HUES6 (cell line): ENCODE results near the gene VCP.

Source experiments
- H3K27ac ChIP-seq: 2 replicates; pipeline ENCODE4 v1.7.0; 2013; ENCODE audit warnings: low read depth, mild to moderate bottlenecking, low read length, inconsistent platforms
- H3K27me3 ChIP-seq: 2 replicates; pipeline ENCODE4 v1.6.1; 2013; ENCODE audit warnings: low read length; ENCODE audit not compliant: control insufficient read depth, insufficient read depth
- H3K36me3 ChIP-seq: 2 replicates; pipeline ENCODE4 v1.6.1; 2013; ENCODE audit warnings: low read length; ENCODE audit not compliant: control insufficient read depth, insufficient read depth
- H3K4me1 ChIP-seq: 2 replicates; pipeline ENCODE4 v1.6.1; 2013; ENCODE audit warnings: low read length; ENCODE audit not compliant: control insufficient read depth, insufficient read depth
- H3K4me3 ChIP-seq: 2 replicates; pipeline ENCODE4 v1.5.1; 2013; ENCODE audit warnings: low read depth, low read length
- H3K9ac ChIP-seq: one replicate; pipeline ENCODE4 v1.6.1; 2013; ENCODE audit warnings: mild to moderate bottlenecking, low read length
- H3K9me3 ChIP-seq: 2 replicates; pipeline ENCODE4 v1.6.1; 2013; ENCODE audit warnings: low read depth, low read length; ENCODE audit not compliant: control insufficient read depth, insufficient read depth

VCP gene

DNA sequence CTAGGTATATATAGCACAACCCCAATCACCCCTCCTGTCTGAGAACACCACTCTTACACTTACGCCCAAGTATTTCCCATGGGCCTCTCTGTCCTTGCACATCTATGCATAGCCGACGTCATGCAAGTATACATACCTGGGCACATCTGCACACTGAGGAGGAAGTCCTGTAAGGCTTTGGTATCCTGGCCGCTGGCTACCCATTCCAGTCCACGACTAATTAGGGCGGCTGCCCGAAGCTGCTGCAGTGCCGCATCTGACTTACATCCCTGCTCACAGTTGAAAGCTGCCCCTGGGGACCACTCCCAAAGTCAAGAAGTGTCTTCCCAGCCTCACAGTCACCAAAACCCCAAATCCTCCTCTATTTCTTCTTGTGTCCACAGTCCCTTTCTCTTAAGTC lies 2.4 kb upstream of the VCP start:
- peaks cover 19% of the 10 kb centered on the region for H3K4me1 ChIP-seq
- H3K9me3 ChIP-seq: no peaks in the 10 kb centered on the region
- H3K36me3 ChIP-seq: peaks cover 62% of the 10 kb centered on the region
- H3K27ac ChIP-seq: no peak overlapping the region
- no peaks in the 10 kb centered on the region for H3K27me3 ChIP-seq
- no peak overlapping the region for H3K9ac ChIP-seq
- no peak overlapping the region for H3K4me3 ChIP-seq

DNA sequence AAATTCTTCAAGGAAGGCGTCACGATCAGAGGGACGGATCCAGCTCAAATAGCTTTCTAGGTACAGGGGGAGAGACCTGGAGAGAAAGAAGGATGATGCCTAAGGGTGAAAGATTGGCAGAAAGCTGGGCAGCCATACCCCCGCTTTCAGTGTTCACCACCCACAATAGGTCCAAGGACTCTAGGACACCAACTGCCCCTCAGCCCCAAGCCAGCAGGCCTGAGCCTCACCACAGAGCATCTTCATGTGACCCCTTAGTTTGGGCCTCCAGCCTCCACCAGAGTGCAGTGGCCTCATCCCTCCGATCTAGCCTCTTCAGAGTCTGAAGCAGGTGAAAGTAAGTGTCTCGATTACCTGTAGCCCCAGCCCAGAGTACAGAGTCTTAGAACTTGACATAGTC lies 1.7 kb upstream of the VCP start:
- Histone ChIP-seq H3K9ac (no peak overlapping the region), H3K27ac (no peak overlapping the region), H3K9me3 (no peaks in the 10 kb centered on the region), H3K27me3 (no peaks in the 10 kb centered on the region), H3K4me3 (no peak overlapping the region), H3K4me1 (peaks cover 20% of the 10 kb centered on the region), H3K36me3 (peaks cover 63% of the 10 kb centered on the region)

DNA sequence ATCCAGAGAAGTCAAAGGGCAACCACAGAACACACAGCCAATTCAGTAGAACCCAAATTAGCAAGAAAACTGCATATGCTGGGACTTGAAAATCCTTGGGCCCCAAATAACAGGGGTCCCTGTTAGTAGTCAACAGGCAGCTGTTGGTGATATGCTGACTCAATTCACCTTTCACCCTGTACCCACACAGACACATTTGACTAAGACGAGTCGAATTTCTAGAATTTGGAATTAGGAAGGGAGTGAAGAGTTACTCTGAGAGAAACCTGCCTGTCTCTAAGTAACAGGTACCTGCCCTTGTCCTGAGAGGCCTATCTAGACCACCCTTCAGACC lies 821 bp upstream of the VCP start:
- H3K36me3 ChIP-seq: peaks cover 71% of the 10 kb centered on the region
- no peaks in the 10 kb centered on the region for H3K27me3 ChIP-seq
- peak overlapping the region; percentile 36 for H3K9ac ChIP-seq
- peaks cover 17% of the 10 kb centered on the region for H3K4me1 ChIP-seq
- H3K9me3 ChIP-seq: no peaks in the 10 kb centered on the region
- H3K27ac ChIP-seq: peak overlapping the region; percentile 6; the same call in 1 of the 2 replicates
- H3K4me3 ChIP-seq: peak overlapping the region; percentile 47; the same call in 1 of the 2 replicates

DNA sequence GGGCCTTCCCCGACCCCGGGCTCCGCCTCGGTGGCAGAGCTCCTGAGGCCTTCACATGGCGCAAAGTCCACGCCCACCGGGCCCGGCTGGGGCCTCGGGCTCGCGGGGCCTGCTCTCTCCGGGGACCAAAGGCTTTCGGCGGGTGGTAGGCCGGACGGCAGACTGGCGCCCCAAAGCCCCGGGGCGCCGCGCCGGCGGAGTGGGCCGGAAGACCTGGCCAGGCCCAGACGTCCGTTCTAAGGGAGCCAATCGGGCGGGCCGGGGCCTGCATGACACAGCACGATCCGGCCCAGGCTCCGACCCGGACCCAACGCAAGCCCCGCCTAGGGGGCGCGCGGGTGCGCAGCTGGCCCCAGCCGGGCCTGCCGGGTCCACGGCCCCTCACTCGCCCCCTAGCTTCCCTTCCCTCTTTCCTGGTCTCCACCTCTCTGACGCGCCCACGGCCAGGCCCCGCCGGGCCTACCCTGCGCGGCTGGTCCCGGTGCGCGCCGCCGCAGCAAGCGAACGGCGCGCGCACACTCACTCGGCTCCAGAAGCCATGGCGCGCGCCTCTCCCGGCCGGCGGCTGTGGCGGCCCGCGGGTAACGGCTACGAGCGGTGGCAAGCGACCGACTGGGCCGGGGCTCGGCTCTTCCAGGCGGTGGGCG lies 488 bp downstream of the VCP start:
- Histone ChIP-seq H3K27me3 (no peaks in the 10 kb centered on the region), H3K4me3 (peak overlapping the region; percentile 77), H3K27ac (peak overlapping the region; percentile 99), H3K9ac (peak overlapping the region; percentile 99), H3K4me1 (peaks cover 15% of the 10 kb centered on the region), H3K36me3 (peaks cover 72% of the 10 kb centered on the region), H3K9me3 (no peaks in the 10 kb centered on the region)

DNA sequence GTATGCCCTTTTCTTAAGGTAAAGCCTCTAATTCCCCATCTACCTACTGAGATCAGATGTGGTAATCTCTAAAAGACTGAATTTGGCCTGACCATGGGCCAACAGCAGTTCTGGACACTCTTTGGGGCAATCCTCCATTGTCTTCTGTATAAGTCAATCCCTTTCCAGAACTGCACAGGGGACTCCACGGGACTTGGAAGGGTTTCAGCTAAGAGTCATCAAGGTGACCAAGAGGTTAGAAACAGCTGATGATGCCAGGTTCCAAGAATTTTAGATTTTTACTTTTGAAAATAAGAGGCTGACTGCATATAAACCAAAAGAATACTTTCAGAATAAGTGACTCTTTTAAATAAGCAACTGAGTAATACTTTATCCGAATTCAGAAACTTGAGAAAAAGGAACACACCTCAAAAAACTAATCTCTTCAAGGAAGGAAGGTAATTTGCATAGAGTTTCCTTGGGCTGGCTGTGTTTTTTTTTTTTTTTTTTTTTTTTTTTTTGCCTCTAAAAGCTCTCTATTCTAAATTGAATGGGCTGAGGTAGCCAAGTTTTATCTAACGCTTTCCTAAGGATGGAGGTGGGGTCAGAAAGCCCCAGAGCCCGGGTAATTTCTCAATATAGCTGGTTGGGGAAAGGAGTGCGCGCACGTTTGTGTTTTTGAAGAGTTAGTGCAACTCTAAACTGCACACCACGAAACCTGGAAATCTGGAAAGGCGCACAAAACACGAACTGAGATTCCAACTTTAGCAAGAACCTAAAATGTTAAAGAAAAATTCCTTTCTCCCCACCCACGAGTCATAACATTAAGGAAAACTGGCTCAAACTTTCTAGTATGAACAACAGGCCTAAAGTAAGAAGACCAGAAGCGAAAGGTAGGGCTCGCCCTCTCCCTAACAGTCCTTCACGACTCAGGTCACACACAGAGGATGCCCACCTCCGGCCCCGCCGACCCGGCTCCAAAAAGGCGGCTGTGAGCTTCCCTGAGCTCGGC lies 1.3 kb downstream of the VCP start:
- Histone ChIP-seq H3K9ac (peak overlapping the region; percentile 99), H3K27me3 (no peaks in the 10 kb centered on the region), H3K4me1 (peaks cover 15% of the 10 kb centered on the region), H3K27ac (peak overlapping the region; percentile 99), H3K9me3 (no peaks in the 10 kb centered on the region), H3K4me3 (peak overlapping the region; percentile 77), H3K36me3 (peaks cover 72% of the 10 kb centered on the region)

DNA sequence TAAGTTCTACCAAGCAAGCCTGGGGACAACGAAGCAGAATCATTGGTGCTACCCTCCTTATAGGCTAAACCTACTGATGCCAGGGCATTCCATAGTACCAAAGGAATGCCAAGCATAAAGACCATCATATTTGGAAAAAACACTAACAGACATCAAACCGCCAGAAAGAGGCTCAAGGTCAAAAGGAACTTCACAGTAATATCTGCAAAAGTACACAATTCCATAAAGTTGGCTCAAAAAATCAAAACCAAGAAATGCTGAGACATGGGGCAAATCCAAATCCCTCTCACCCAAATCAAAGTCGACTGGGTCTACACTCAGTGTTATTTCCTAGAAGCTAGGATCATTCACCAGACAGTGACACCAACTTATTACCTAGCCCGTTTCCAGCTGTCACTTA lies 3.4 kb downstream of the VCP start:
- Histone ChIP-seq H3K9ac (no peak overlapping the region), H3K27me3 (no peaks in the 10 kb centered on the region), H3K27ac (no peak overlapping the region), H3K36me3 (peaks cover 72% of the 10 kb centered on the region), H3K4me3 (no peak overlapping the region), H3K4me1 (peaks cover 15% of the 10 kb centered on the region), H3K9me3 (no peaks in the 10 kb centered on the region)

DNA sequence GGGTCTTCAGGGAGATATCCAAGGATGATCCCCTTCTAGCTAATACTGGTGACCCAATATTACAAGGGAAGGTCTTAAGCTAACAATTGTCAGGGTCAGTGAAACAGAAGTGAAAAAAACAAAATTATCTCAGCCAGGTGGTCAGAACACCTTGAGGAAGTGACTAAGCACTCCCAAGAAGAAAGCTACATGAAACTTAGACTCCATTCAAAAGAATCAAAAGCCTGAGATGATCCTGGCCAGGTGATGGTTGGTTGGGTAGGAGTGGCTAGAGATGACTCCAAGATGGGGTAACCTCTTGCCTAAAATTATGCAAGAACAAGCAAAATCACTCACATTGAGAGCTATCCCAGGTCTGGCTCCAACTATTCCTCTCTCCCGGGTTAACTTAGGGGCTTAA lies 5.4 kb downstream of the VCP start:
- no peak overlapping the region for H3K27ac ChIP-seq
- no peaks in the 10 kb centered on the region for H3K27me3 ChIP-seq
- no peaks in the 10 kb centered on the region for H3K9me3 ChIP-seq
- no peak overlapping the region for H3K9ac ChIP-seq
- peaks cover 10% of the 10 kb centered on the region for H3K4me1 ChIP-seq
- peaks cover 83% of the 10 kb centered on the region for H3K36me3 ChIP-seq
- no peak overlapping the region for H3K4me3 ChIP-seq

DNA sequence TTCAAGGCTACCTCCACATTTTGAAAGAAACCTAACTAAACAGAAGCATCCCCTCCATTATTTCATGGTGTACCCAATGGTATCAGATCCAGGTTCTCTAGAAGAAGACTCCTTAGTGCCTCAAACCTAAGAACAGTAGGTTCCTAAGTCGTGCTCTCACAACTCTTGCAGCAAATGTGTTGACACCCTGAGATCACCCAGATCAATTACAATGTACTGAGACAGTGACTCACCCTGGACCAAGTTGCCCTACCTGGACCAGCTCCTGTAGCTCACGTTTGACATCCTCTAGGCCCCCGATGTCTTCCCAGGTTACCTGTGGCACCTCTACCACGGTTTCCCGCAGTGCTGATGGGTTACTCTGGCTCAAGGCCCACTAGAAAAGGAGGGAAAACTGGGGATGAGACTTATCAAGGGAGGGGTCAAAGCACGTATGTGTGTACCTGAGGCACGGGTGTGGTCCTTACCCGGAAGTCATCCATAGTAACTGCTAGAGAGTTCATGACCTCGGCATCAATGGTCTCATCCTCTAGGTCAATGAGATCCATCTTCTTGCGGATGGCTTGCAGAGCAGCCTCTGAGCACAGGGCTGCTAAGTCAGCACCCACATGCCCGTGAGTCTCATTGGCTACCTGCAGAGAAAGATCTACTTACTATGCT lies 11.7 kb downstream of the VCP start:
- Histone ChIP-seq H3K4me3 (no peak overlapping the region), H3K9me3 (no peaks in the 10 kb centered on the region), H3K9ac (no peak overlapping the region), H3K36me3 (peaks cover 100% of the 10 kb centered on the region), H3K27me3 (no peaks in the 10 kb centered on the region), H3K27ac (no peak overlapping the region), H3K4me1 (no peaks in the 10 kb centered on the region)

DNA sequence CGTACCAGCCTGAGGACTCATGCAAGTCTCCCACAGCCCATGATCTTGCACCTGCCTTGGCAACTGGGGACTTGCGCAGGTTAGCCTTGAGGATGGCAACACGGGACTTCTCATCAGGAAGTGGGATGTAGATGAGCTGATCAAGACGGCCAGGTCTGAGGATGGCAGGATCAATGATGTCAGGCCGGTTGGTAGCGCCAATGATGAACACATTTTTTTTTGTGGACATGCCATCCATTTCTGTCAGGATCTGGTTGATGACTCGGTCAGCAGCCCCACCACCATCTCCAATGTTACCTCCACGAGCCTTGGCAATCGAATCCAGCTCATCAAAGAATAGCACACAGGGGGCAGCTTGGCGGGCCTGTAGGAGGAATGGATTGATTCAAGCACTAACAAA lies 13.0 kb downstream of the VCP start:
- Histone ChIP-seq H3K9me3 (no peaks in the 10 kb centered on the region), H3K27ac (no peak overlapping the region), H3K9ac (no peak overlapping the region), H3K4me1 (no peaks in the 10 kb centered on the region), H3K27me3 (no peaks in the 10 kb centered on the region), H3K4me3 (no peak overlapping the region), H3K36me3 (peaks cover 97% of the 10 kb centered on the region)

DNA sequence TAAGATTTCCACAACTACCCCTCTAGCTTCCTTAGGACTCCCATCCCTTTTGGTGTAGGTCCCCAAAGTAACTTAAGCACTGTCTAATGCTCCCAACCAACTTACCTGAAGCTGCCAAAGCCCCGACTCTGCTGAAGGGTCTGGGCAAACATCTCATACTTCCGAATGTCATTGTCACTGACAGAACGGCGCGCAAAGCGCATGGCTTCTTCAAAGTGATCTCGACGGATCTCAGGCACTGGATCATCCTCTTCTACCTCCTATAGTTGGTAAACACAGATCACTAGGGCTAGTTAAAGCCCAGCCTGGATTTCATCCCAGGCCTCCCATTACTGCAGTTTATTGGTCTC lies 15.2 kb downstream of the VCP start:
- H3K4me1 ChIP-seq: no peaks in the 10 kb centered on the region
- peaks cover 85% of the 10 kb centered on the region for H3K36me3 ChIP-seq
- H3K27me3 ChIP-seq: no peaks in the 10 kb centered on the region
- H3K27ac ChIP-seq: no peak overlapping the region
- H3K9me3 ChIP-seq: no peaks in the 10 kb centered on the region
- H3K9ac ChIP-seq: no peak overlapping the region
- no peak overlapping the region for H3K4me3 ChIP-seq
